T-helper 17 cell (primary cell): ENCODE measurements around the gene SEC11C. TPM values are rescaled to one million over a fixed set of nuclear protein-coding genes. Genes with fewer than 3 reads are reported as not detected.
"Not testable (repeated sequence)": the region's sequence is repeated elsewhere in the genome, so short reads cannot be mapped to it uniquely, and the experiment has no call there.

ENCODE experiments used
- ATAC-seq: fragments of 150-1000 bp; cut with Tn5 transposase; 2 replicates; pipeline ENCODE4 v1.10.0; 2021; ENCODE audit warnings: mild to moderate bottlenecking, moderate library complexity
- DNase-seq, 3 donors: peaks; one replicate each; pipeline versions ENCODE4 v3.0.0 to v3.0.0-alpha.2; 2020 to 2021
- H3K9me3 ChIP-seq: one replicate; pipeline ENCODE4 v1.7.0; 2013; ENCODE audit warnings: low read length, mild to moderate bottlenecking; ENCODE audit not compliant: control insufficient read depth, poor library complexity, severe bottlenecking
- H3K27ac Mint-ChIP-seq: one replicate; pipeline ENCODE4 v1.8.0; 2022; ENCODE audit warnings: mild to moderate bottlenecking, moderate library complexity, mixed read lengths
- H3K27me3 Mint-ChIP-seq: one replicate; pipeline ENCODE4 v1.8.0; 2022; ENCODE audit warnings: mixed read lengths
- H3K36me3 Mint-ChIP-seq: one replicate; pipeline ENCODE4 v1.8.0; 2022; ENCODE audit warnings: low read depth, mixed read lengths
- H3K4me1 Mint-ChIP-seq: one replicate; pipeline ENCODE4 v1.8.0; 2022; ENCODE audit warnings: mild to moderate bottlenecking, mixed read lengths
- H3K4me3 Mint-ChIP-seq: one replicate; pipeline ENCODE4 v1.8.0; 2022; ENCODE audit warnings: mild to moderate bottlenecking, moderate library complexity, mixed read lengths
- total RNA-seq, 4 donors: library from RNA in 2 of 4; stranded (reverse) in 2 of 4; gene quantifications; one replicate each; pipeline ENCODE4 v1.2.3 and lab custom pipeline; 2022 to 2026

Gene SEC11C
- total RNA-seq, 2 donors from 2014 or later: 77.7 to 78.9 TPM

- H3K9me3 ChIP-seq: no peaks in the 10 kb centered on the region
- DNase-seq (no peak), ATAC-seq (no peak)
- no peaks in the 10 kb centered on the region for H3K4me1 Mint-ChIP-seq
- peaks cover 86% of the 10 kb centered on the region for H3K27me3 Mint-ChIP-seq
- H3K4me3 Mint-ChIP-seq: no peak overlapping the region
- peaks cover 5% of the 10 kb centered on the region for H3K36me3 Mint-ChIP-seq
- H3K27ac Mint-ChIP-seq: no peak overlapping the region
Observed at GRCh38 chr18:59132810-59133465, 6.7 kb upstream of the SEC11C start.

GRCh38 chr18:59139291-59139614, 431 bp upstream of the SEC11C start:
- H3K4me3 Mint-ChIP-seq: peak overlapping the region; percentile 94
- no peaks in the 10 kb centered on the region for H3K9me3 ChIP-seq
- DNase-seq (peak; percentile 83 to 90 (median 85)), ATAC-seq (peak; percentile 86)
- peaks cover 34% of the 10 kb centered on the region for H3K4me1 Mint-ChIP-seq
- peak overlapping the region; percentile 92 for H3K27ac Mint-ChIP-seq
- peaks cover 2% of the 10 kb centered on the region for H3K36me3 Mint-ChIP-seq
- peaks cover 26% of the 10 kb centered on the region for H3K27me3 Mint-ChIP-seq

- Mint-ChIP-seq H3K27ac (peak overlapping the region; percentile 92), H3K36me3 (peaks cover 2% of the 10 kb centered on the region), H3K4me1 (peaks cover 40% of the 10 kb centered on the region), H3K4me3 (peak overlapping the region; percentile 94), H3K27me3 (peaks cover 15% of the 10 kb centered on the region)
- no peak for DNase-seq
- no peaks in the 10 kb centered on the region for H3K9me3 ChIP-seq
- no peak for ATAC-seq
Observed at GRCh38 chr18:59140302-59140885, 710 bp downstream of the SEC11C start.

- Mint-ChIP-seq H3K36me3 (peaks cover 4% of the 10 kb centered on the region), H3K27ac (peak overlapping the region; percentile 92), H3K27me3 (peaks cover 4% of the 10 kb centered on the region), H3K4me1 (peaks cover 48% of the 10 kb centered on the region), H3K4me3 (peak overlapping the region; percentile 94)
- no peak for ATAC-seq
- H3K9me3 ChIP-seq: no peaks in the 10 kb centered on the region
- DNase-seq: no peak
Observed at GRCh38 chr18:59141294-59142068, 1.8 kb downstream of the SEC11C start.

GRCh38 chr18:59142274-59142673, 2.6 kb downstream of the SEC11C start:
- H3K36me3 Mint-ChIP-seq: peaks cover 6% of the 10 kb centered on the region
- H3K4me3 Mint-ChIP-seq: peak overlapping the region; percentile 94
- no peak for DNase-seq
- peaks cover 51% of the 10 kb centered on the region for H3K4me1 Mint-ChIP-seq
- no peak for ATAC-seq
- H3K27me3 Mint-ChIP-seq: no peaks in the 10 kb centered on the region
- H3K27ac Mint-ChIP-seq: peak overlapping the region; percentile 92
- no peaks in the 10 kb centered on the region for H3K9me3 ChIP-seq

GRCh38 chr18:59142800-59143416, 3.2 kb downstream of the SEC11C start:
- not testable (repeated sequence) for ATAC-seq, H3K27me3 Mint-ChIP-seq, H3K9me3 ChIP-seq, H3K36me3 Mint-ChIP-seq, DNase-seq
- H3K4me3 Mint-ChIP-seq: peak overlapping the region; percentile 94
- H3K4me1 Mint-ChIP-seq: peaks cover 56% of the 10 kb centered on the region
- peak overlapping the region; percentile 92 for H3K27ac Mint-ChIP-seq

GRCh38 chr18:59143441-59143840, 3.8 kb downstream of the SEC11C start:
- Mint-ChIP-seq H3K27ac (peak overlapping the region; percentile 92), H3K27me3 (no peaks in the 10 kb centered on the region), H3K36me3 (peaks cover 6% of the 10 kb centered on the region), H3K4me1 (peaks cover 58% of the 10 kb centered on the region), H3K4me3 (peak overlapping the region; percentile 63)
- no peaks in the 10 kb centered on the region for H3K9me3 ChIP-seq
- ATAC-seq (no peak), DNase-seq (no peak)

GRCh38 chr18:59144483-59144882, 4.8 kb downstream of the SEC11C start:
- Mint-ChIP-seq H3K27me3 (no peaks in the 10 kb centered on the region), H3K27ac (peak overlapping the region; percentile 51)

GRCh38 chr18:59145055-59145454, 5.4 kb downstream of the SEC11C start:
- no peak for ATAC-seq
- Mint-ChIP-seq H3K27ac (peak overlapping the region; percentile 51), H3K27me3 (no peaks in the 10 kb centered on the region), H3K4me1 (peaks cover 66% of the 10 kb centered on the region), H3K36me3 (peaks cover 6% of the 10 kb centered on the region), H3K4me3 (no peak overlapping the region)
- DNase-seq: no peak
- no peaks in the 10 kb centered on the region for H3K9me3 ChIP-seq

More at GRCh38 chr18:59144483-59144882, 4.8 kb downstream of the SEC11C start:
- H3K4me1 Mint-ChIP-seq: peaks cover 64% of the 10 kb centered on the region
- H3K9me3 ChIP-seq: no peaks in the 10 kb centered on the region
- DNase-seq (no peak), ATAC-seq (no peak)
- no peak overlapping the region for H3K4me3 Mint-ChIP-seq
- H3K36me3 Mint-ChIP-seq: peaks cover 6% of the 10 kb centered on the region

- Mint-ChIP-seq H3K4me1 (peaks cover 47% of the 10 kb centered on the region), H3K36me3 (peaks cover 8% of the 10 kb centered on the region), H3K4me3 (peak overlapping the region; percentile 58), H3K27ac (peak overlapping the region; percentile 82), H3K27me3 (no peaks in the 10 kb centered on the region)
- DNase-seq: no peak
- ATAC-seq: no peak
- no peaks in the 10 kb centered on the region for H3K9me3 ChIP-seq
Observed at GRCh38 chr18:59148192-59148591, 8.5 kb downstream of the SEC11C start.

- Mint-ChIP-seq H3K36me3 (peaks cover 12% of the 10 kb centered on the region), H3K27me3 (no peaks in the 10 kb centered on the region), H3K27ac (peak overlapping the region; percentile 74), H3K4me1 (peaks cover 40% of the 10 kb centered on the region), H3K4me3 (no peak overlapping the region)
- DNase-seq (no peak), ATAC-seq (peak; percentile 69)
- H3K9me3 ChIP-seq: no peaks in the 10 kb centered on the region
Observed at GRCh38 chr18:59149007-59149406, 9.3 kb downstream of the SEC11C start.

- H3K9me3 ChIP-seq: no peaks in the 10 kb centered on the region
- Mint-ChIP-seq H3K4me1 (peaks cover 37% of the 10 kb centered on the region), H3K27me3 (no peaks in the 10 kb centered on the region), H3K36me3 (peaks cover 12% of the 10 kb centered on the region), H3K27ac (peak overlapping the region; percentile 74), H3K4me3 (no peak overlapping the region)
- ATAC-seq (no peak), DNase-seq (no peak)
Observed at GRCh38 chr18:59149416-59149815, 9.7 kb downstream of the SEC11C start.

- peaks cover 33% of the 10 kb centered on the region for H3K4me1 Mint-ChIP-seq
- no peak overlapping the region for H3K27ac Mint-ChIP-seq
- H3K4me3 Mint-ChIP-seq: no peak overlapping the region
- peaks cover 12% of the 10 kb centered on the region for H3K36me3 Mint-ChIP-seq
- no peaks in the 10 kb centered on the region for H3K9me3 ChIP-seq
- DNase-seq (no peak), ATAC-seq (no peak)
- no peaks in the 10 kb centered on the region for H3K27me3 Mint-ChIP-seq
Observed at GRCh38 chr18:59150236-59150635, 10.6 kb downstream of the SEC11C start.
